ENCODE results near the gene CSNK1A1.
"Not testable (repeated sequence)": the region's sequence is repeated elsewhere in the genome, so short reads cannot be mapped to it uniquely, and the experiment has no call there.

Gene CSNK1A1

DNA sequence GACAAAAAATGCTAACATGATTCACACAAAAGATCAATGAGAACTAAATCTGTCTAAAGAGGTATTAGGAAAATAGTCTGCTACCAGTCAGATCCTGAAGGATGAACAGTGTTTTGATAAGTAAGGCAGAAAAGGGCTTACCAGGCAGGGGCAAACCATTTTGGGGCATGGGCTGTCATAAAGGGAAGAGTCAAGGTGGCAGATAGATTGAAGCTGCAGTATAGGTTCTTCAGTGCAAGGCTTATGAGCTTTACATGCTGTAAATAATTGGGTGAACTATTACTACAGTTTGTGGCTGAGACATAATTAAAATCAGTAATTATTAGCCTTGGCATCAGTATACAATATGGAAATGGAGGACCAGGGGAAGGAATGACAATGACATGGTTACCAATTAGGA is 21.8 kb downstream of the CSNK1A1 start:
- DNase-seq (ENCODE audit: low read depth, low spot score): no peak

DNA sequence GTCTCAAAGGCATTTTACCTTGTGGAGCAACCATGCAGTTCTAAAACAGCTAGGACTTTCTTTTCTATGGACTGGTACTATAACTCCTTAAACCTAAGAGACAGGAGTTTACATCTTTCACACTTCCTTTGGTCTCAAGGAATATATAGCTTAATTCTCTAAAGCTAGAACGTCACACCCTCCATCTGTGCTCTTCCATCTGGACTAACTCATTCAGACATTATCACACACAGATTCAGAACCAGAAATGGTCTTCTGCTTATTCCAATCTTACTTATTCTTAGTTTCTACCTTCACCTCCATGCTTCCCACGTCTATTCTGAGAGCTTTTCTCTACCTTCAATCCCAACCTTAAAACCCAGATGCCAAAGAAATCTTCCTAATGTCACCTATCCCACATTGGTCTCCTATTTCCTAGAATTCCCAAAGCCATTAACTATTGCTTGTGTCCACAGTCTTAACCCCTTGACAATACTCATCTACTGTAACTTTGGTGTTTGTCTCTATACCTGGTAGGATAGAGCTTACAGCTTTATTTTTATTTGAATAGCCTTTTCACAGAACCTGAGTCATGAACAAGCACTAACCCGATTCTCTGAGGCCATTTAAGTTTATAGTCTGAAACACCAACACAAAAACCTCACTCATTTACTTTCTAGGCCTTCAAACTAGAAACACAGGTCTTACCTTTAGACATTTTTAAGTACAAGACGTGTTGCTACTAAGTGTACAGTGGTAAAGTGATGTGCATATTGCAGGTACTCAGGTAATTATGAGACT is 22.8 kb downstream of the CSNK1A1 start:
- DNase-seq (ENCODE audit: low read depth, low spot score): no peak

GRCh38 chr5:149526845-149527590 is 24.2 kb downstream of the CSNK1A1 start:
- DNase-seq (ENCODE audit: low read depth, low spot score): no peak

DNA sequence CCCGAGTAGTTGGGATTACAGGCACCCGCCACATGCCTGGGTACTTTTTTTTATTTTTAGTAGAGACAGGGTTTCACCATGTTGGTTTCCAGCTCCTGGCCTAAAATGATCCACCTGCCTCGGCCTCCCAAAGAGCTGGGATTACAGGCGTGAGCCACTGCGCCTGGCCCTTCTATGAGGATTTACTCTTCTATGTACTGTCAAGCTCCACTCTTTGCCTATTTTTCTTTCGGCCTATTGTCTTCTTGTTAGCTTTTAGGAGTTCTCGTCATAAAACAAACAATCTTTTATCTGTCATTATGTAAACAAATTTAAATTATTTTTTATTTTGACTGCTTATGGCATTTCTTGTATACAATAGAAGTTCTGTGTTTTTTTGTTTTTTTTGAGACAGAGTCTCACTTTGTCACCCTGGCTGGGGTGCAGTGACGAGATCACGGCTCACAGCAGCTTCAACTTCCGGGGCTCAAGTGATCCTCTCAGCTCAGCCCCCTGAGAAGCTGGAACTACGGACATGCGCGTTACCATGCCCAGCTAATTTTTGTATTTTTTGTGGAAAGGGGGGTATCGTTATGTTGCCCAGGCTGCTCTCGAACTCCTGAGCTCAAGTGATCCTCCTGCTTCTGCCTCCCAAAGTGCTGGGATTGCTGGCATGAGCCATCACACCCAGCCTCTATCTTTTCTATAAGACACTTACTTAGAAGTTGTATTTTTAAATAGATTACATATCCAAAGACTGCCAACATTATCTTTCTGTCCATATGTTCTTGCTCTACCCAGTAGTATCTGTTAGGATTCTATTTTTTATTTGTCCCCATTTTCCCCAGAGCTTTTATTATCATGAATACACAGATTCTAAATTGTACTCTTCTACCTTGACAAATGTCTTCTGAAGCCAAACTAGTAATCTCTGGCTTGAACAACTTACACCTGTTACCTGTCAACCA is 29.2 kb downstream of the CSNK1A1 start:
- no peak for DNase-seq (ENCODE audit: low read depth, low spot score)

GRCh38 chr5:149519601-149520000 is 31.6 kb downstream of the CSNK1A1 start:
- DNase-seq (ENCODE audit: low read depth, low spot score): no peak

- DNase-seq (ENCODE audit: low read depth, low spot score): no peak
Observed at GRCh38 chr5:149518620-149519019, 32.6 kb downstream of the CSNK1A1 start.

DNA sequence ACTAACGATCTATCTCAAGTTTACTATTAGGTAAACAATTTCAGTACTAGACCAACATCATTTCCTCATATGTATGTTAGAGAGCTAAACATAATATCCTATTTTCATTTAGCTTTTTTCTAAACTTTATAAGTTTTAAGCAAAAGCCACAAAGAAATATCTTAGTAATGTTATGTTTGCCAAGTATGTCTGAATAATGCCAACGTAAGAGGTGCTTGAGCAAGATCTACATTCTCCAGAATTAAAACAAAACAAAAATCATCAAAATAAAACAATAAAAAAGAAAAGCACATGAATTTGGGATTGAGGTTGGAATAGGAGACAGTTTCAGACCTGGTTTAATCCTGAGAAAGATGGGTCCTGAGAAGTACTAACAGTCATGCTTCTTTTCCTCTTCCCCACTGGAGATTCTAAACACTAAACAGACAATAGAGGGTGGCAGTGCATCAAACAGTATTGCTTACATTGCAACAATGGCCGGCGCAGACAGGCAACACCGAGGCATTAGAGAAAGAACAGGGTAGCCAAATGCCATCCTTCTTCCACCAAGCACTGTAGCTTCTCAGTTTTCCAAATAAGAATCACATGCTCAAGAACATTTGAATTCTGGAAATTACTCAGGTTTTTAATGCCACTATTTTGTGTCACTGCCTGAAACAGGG is 33.6 kb downstream of the CSNK1A1 start:
- DNase-seq (ENCODE audit: low read depth, low spot score): no peak

DNA sequence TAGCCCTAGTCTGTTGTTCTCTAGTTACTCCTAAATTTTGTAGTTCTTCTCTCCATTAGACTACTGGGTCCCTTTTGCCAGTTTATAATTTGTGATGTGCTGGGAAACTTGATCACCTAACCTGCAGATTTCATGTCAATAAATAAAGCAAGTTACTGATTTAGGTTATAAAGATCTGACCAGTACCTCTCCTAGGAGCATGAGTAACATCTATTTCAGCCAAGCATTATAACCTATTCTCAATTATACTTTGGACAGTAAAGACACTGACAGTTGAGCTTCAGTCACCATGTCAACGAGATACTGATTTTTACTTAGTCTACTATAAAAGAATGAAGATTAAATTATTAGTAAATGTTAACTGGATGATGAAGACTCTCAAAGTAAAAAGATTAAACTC is 36.7 kb downstream of the CSNK1A1 start:
- no peak for DNase-seq (ENCODE audit: low read depth, low spot score)

DNA sequence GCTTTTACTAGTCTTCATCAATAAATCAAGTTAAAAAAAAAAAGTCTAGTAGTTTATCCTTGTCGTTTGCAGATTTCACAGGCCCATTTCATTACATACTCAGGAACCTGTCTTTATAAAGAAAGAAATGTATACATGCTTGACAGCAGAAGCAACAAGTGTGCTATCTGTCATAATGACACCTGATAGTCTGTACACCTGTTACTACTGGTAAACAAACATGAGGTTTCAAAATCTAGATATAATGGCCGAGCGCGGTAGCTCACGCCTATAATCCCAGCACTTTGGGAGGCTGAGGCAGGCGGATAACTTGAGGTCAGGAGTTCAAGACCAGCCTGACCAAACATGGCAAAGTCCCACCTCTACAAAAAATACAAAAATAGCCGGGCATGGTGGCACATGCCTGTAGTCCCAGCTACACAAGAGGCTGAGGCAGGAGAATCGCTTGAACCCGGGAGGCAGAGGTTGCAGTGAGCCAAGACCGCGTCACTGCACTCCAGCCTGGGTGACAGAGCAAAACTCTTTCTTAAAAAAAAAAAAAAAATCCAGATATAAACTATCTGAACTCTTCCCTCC is 37.8 kb downstream of the CSNK1A1 start:
- DNase-seq (ENCODE audit: low read depth, low spot score): not testable (repeated sequence)

DNA sequence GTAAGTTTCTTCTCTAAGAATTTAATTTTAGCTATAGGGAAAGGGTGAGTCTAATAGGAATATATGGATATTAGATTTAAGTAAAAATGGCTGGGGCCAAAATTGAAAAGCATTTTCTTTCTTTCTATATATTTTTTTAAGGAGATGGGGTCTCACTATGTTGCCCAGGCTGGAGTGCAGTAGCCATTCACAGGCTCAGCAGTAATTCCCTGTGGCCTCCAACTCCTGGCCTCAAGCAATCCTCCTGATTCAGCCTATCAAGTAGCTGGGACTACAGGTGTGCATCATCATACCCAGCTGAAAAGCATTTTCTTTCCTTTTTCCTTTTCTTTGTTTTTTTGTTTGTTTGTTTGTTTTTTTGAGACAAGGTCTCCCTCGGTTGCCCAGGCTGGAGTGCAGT is 41.1 kb downstream of the CSNK1A1 start:
- DNase-seq (ENCODE audit: low read depth, low spot score): no peak

DNA sequence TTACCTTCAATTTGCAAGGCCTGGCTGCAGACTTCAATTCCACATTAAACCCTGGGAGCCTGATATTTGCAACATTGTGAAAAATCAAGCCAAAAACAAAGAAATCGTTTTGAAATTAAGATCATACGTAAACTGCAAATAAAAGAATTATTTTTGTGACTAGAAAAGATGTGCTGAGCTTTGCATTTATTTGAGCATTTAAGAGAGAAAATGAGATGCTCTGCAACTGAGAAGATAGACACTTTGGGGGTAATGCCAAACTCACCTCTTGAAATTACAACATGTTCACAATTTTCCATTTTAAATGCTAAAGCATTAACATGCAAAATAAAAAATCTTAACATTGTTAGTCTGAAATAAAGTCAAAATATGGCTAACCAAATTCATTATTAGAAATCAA is 46.6 kb downstream of the CSNK1A1 start:
- DNase-seq (ENCODE audit: low read depth, low spot score): no peak

DNA sequence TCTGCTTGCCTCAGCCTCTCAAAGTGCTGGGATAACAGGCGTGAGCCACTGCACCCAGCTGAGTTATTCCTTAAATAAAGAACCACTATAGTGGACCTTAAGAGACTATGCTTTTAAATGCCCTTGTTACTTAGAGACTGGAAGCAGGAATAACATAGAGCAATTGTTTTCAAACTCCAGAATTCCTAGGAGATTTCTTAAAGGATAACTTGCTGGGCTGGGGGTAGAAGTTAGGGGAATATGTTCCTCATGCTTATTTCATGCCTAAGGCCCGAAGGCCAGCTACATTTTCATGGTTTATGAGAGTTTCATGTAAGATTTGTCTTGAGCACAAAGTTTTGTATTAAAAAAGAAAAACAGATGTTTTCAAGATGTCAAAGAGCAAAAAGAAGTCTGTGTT is 48.2 kb downstream of the CSNK1A1 start:
- DNase-seq (ENCODE audit: low read depth, low spot score): no peak

DNA sequence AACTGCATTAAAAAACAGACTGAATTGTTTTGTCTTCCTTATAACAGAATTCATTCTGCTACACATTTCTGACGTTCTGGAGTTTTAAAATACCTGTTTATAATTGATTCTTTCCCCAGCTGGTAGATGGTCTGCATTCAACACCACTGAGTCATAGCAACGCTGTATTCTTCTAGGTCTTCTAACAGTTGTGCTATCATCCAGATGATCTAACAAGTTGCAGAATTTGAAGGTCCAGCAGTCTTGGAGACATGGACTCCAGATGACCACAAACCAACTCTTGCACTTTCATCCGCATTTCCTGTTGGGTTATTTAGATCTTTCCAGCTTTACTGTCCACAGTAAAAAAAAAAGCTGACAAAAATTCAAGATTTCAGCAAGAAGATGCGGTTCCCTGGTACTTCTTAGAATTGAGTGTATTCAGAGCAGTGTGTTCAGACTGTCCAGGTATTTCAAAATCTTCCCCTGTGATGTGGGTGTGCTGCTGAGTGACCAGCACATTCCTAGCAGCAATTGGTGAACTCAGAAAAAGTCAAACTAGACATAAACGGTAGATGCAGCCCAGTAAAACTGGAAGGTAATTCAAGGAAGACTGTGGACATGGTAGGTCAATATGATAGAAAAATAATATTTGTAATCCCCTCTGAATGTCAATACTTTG is 50.2 kb downstream of the CSNK1A1 start:
- no peak for DNase-seq (ENCODE audit: low read depth, low spot score)

DNA sequence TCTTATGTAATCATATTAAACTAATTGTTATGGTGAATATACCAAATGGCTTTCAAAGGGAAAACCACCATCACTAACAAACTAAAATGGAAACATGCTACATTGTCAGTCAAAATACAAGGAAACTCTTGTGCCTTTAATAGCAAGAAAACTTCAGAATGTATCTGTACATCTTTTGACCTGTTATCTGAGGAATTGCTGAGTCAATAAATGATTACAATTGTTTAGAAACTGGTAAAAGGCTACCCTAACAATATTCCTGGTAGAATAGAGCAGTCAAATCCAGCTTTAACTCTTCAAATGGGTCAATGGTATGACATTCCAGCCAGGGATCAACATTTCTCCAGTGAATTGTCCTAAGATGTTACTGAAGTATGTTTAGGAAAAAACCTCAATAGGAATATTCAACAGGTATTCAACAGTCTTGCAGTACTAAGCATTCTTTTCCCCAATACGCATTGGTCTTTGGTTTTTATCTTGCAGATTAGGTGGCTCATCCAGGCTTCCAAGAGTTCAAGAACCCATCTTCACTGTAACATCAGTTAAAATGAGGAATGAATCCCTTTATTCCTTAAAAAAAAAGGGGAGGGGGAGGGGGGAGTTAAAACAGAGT is 52.4 kb downstream of the CSNK1A1 start:
- peak; percentile 38 for DNase-seq (ENCODE audit: low read depth, low spot score)

- DNase-seq (ENCODE audit: low read depth, low spot score): no peak
Observed at GRCh38 chr5:149497357-149497756, 53.9 kb downstream of the CSNK1A1 start.

DNA sequence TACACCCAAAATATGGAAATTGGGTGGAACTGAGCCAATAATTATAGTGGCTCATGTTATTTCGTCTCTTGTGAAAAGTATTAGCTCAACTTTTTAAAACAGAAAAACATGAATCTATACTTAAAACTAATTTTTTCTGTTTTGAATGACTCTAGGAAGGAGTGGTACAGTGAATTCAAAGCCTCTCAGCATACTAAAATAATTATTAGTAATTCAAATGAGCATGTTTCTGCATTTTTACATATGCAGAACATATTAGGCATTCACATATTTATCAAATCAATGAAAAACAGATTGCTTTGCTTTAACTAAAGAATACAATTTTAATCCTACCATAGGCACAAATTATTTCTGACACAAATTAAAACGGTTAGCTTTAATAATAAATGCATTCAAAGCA is 54.3 kb downstream of the CSNK1A1 start:
- no peak for DNase-seq (ENCODE audit: low read depth, low spot score)

DNA sequence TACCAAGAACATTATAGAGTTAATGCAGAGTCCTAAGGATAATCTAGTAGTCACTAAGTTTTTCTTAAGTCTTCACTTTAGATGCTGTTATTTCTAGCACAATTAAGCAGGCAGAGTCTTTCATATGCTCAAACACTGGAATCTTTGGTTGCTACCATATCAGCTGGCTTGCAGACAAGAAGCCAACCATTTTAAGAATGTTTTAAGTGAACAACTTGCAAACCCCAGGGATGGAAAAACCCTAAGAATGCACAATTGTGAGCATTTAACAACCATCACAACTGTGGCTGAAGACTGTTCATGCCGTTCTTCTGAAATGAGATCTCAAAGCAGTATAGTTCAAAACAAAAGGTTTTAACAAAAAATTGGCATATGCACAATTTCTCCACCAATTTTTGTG is 55.1 kb downstream of the CSNK1A1 start:
- no peak for DNase-seq (ENCODE audit: low read depth, low spot score)

GRCh38 chr5:149495673-149496072 is 55.6 kb downstream of the CSNK1A1 start:
- DNase-seq (ENCODE audit: low read depth, low spot score): no peak

- no peak for DNase-seq (ENCODE audit: low read depth, low spot score)
Observed at GRCh38 chr5:149493316-149493715, 57.9 kb downstream of the CSNK1A1 start.

DNA sequence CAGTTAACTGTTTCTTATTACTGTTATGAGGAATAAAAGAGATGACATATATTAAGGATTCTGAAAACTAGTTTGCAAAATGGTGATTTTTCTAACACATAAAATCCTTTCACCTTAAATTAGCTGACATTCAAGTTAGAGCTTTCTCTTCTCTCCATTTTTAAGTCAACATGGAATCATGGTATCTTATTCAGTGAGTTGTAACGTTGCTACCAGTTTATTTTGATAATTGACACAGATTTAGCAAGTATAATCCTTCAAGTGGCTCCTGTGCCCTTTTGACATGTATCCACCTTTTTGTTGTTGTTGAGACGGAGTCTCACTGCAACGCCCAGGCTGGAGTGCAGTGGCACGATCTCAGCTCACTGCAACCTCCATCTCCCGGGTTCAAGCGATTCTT is 58.5 kb downstream of the CSNK1A1 start:
- no peak for DNase-seq (ENCODE audit: low read depth, low spot score)

Data from iPS DF 19.7 (cell line).